ENCODE results near the gene TMEM132E. TPM values are rescaled to one million over a fixed set of nuclear protein-coding genes. Genes with fewer than 3 reads are reported as not detected.

The TMEM132E gene
- total RNA-seq, 1 donor: not detected

- peaks cover 10% of the 10 kb centered on the region for H3K27me3 ChIP-seq (ENCODE audit: insufficient read depth, low read length)
- H2AFZ ChIP-seq (ENCODE audit: low read length): no peak overlapping the region
- H3K36me3 ChIP-seq (ENCODE audit: insufficient read depth, low read length): no peaks in the 10 kb centered on the region
- H4K20me1 ChIP-seq (ENCODE audit: insufficient read depth, low read length): no peaks in the 10 kb centered on the region
- TF ChIP-seq CTCF (IDR thresholded peaks at IDR 0.05; ENCODE audit: extremely low read depth, low read depth, low read length): no peak
- H3K4me3 ChIP-seq (ENCODE audit: insufficient read depth, low read length): no peak overlapping the region
- H3K9me3 ChIP-seq (ENCODE audit: low read depth, low read length): no peaks in the 10 kb centered on the region
- no peak for DNase-seq (ENCODE audit: insufficient read length, low spot score, missing footprints)
- no peak overlapping the region for H3K4me2 ChIP-seq (ENCODE audit: insufficient read depth, low read length)
- no peaks in the 10 kb centered on the region for H3K79me2 ChIP-seq (ENCODE audit: insufficient read depth, low read length)
- H3K27ac ChIP-seq (ENCODE audit: low read depth, low read length): no peak overlapping the region
- H3K4me1 ChIP-seq (ENCODE audit: insufficient read depth, low read length): no peaks in the 10 kb centered on the region
Observed at GRCh38 chr17:34626121-34626681, 46.8 kb downstream of the TMEM132E start.

GRCh38 chr17:34628879-34629278 lies 49.5 kb downstream of the TMEM132E start:
- Histone ChIP-seq H3K9me3 (ENCODE audit: low read depth, low read length) (no peaks in the 10 kb centered on the region), H3K36me3 (ENCODE audit: insufficient read depth, low read length) (no peaks in the 10 kb centered on the region), H3K4me2 (ENCODE audit: insufficient read depth, low read length) (no peak overlapping the region), H3K4me1 (ENCODE audit: insufficient read depth, low read length) (no peaks in the 10 kb centered on the region), H3K27ac (ENCODE audit: low read depth, low read length) (no peak overlapping the region), H3K79me2 (ENCODE audit: insufficient read depth, low read length) (no peaks in the 10 kb centered on the region), H4K20me1 (ENCODE audit: insufficient read depth, low read length) (no peaks in the 10 kb centered on the region), H2AFZ (ENCODE audit: low read length) (no peak overlapping the region), H3K4me3 (ENCODE audit: insufficient read depth, low read length) (no peak overlapping the region), H3K27me3 (ENCODE audit: insufficient read depth, low read length) (peaks cover 10% of the 10 kb centered on the region)
- no peak for TF ChIP-seq CTCF (IDR thresholded peaks at IDR 0.05; ENCODE audit: extremely low read depth, low read depth, low read length)
- DNase-seq (ENCODE audit: insufficient read length, low spot score, missing footprints): no peak

GRCh38 chr17:34633351-34633750 lies 54.0 kb downstream of the TMEM132E start:
- Histone ChIP-seq H3K27me3 (ENCODE audit: insufficient read depth, low read length) (no peaks in the 10 kb centered on the region), H3K36me3 (ENCODE audit: insufficient read depth, low read length) (no peaks in the 10 kb centered on the region), H4K20me1 (ENCODE audit: insufficient read depth, low read length) (no peaks in the 10 kb centered on the region), H3K4me2 (ENCODE audit: insufficient read depth, low read length) (no peak overlapping the region), H3K4me3 (ENCODE audit: insufficient read depth, low read length) (no peak overlapping the region), H3K9me3 (ENCODE audit: low read depth, low read length) (no peaks in the 10 kb centered on the region), H3K79me2 (ENCODE audit: insufficient read depth, low read length) (no peaks in the 10 kb centered on the region), H3K27ac (ENCODE audit: low read depth, low read length) (no peak overlapping the region), H3K4me1 (ENCODE audit: insufficient read depth, low read length) (no peaks in the 10 kb centered on the region), H2AFZ (ENCODE audit: low read length) (no peak overlapping the region)
- DNase-seq (ENCODE audit: insufficient read length, low spot score, missing footprints): no peak
- TF ChIP-seq CTCF (IDR thresholded peaks at IDR 0.05; ENCODE audit: extremely low read depth, low read depth, low read length): no peak

GRCh38 chr17:34633760-34634159 lies 54.4 kb downstream of the TMEM132E start:
- H3K36me3 ChIP-seq (ENCODE audit: insufficient read depth, low read length): no peaks in the 10 kb centered on the region
- H3K4me1 ChIP-seq (ENCODE audit: insufficient read depth, low read length): no peaks in the 10 kb centered on the region
- no peaks in the 10 kb centered on the region for H3K27me3 ChIP-seq (ENCODE audit: insufficient read depth, low read length)
- no peak overlapping the region for H3K4me2 ChIP-seq (ENCODE audit: insufficient read depth, low read length)
- TF ChIP-seq CTCF (IDR thresholded peaks at IDR 0.05; ENCODE audit: extremely low read depth, low read depth, low read length): no peak
- no peak overlapping the region for H3K27ac ChIP-seq (ENCODE audit: low read depth, low read length)
- H3K79me2 ChIP-seq (ENCODE audit: insufficient read depth, low read length): no peaks in the 10 kb centered on the region
- no peaks in the 10 kb centered on the region for H3K9me3 ChIP-seq (ENCODE audit: low read depth, low read length)
- no peaks in the 10 kb centered on the region for H4K20me1 ChIP-seq (ENCODE audit: insufficient read depth, low read length)
- DNase-seq (ENCODE audit: insufficient read length, low spot score, missing footprints): no peak
- no peak overlapping the region for H3K4me3 ChIP-seq (ENCODE audit: insufficient read depth, low read length)
- H2AFZ ChIP-seq (ENCODE audit: low read length): no peak overlapping the region
